NCI-H2029 treated with DMSO at 0.1 percent for 48 hours (cell line): ENCODE results near the gene IL17RE.
"Not testable (repeated sequence)": the region's sequence is repeated elsewhere in the genome, so short reads cannot be mapped to it uniquely, and the experiment has no call there.

Experiments used
- DNase-seq: peaks from one replicate; lab custom pipeline; 2025; lab: John Stamatoyannopoulos, UW

The IL17RE gene

GRCh38 chr3:9933561-9934234, 31.1 kb downstream of the IL17RE start, which contains the start of gene CRELD1:
Gene CRELD1 (plus strand): TSS chr3:9933834. CDS start chr3:9934439, 605 bp downstream.
- DNase-seq = peak; percentile 92

GRCh38 chr3:9934235-9934621, 31.6 kb downstream of the IL17RE start:
- DNase-seq = no peak

- no peak for DNase-seq
These were observed 32.3 kb downstream of the IL17RE start for GRCh38 chr3:9934993-9935392.

- DNase-seq = no peak
These were observed 33.4 kb downstream of the IL17RE start for GRCh38 chr3:9935966-9936510.

- DNase-seq = no peak
These were observed 35.0 kb downstream of the IL17RE start for GRCh38 chr3:9937486-9938238.

- DNase-seq = no peak
These were observed 36.3 kb downstream of the IL17RE start for GRCh38 chr3:9938966-9939365.

GRCh38 chr3:9939906-9940305, 37.3 kb downstream of the IL17RE start:
- not testable (repeated sequence) for DNase-seq

- no peak for DNase-seq
These were observed 38.1 kb downstream of the IL17RE start for GRCh38 chr3:9940746-9941145.

GRCh38 chr3:9942164-9942563, 39.5 kb downstream of the IL17RE start:
- DNase-seq = no peak

- no peak for DNase-seq
These were observed 40.5 kb downstream of the IL17RE start for GRCh38 chr3:9942934-9943690.

- no peak for DNase-seq
These were observed 41.6 kb downstream of the IL17RE start for GRCh38 chr3:9944271-9944670.

- DNase-seq = no peak
These were observed 42.7 kb downstream of the IL17RE start for GRCh38 chr3:9945358-9945757.

GRCh38 chr3:9946112-9947024, 43.7 kb downstream of the IL17RE start:
- peak; percentile 66 for DNase-seq

- peak; percentile 41 for DNase-seq
These were observed 44.7 kb downstream of the IL17RE start for GRCh38 chr3:9947025-9947995.

GRCh38 chr3:9948586-9948985, 45.9 kb downstream of the IL17RE start:
- no peak for DNase-seq

GRCh38 chr3:9949115-9949514, 46.5 kb downstream of the IL17RE start:
- DNase-seq = no peak

GRCh38 chr3:9949626-9950025, 47.0 kb downstream of the IL17RE start:
- DNase-seq = no peak

GRCh38 chr3:9951126-9951525, 48.5 kb downstream of the IL17RE start:
- DNase-seq = no peak

GRCh38 chr3:9951598-9951961, 48.9 kb downstream of the IL17RE start:
- DNase-seq = no peak
